Effector memory CD8-positive, alpha-beta T cell (primary cell): ENCODE results near the gene CRHR1.

Experiments used
- ATAC-seq: fragments of 150-1000 bp; cut with Tn5 transposase; replicated peaks from 2 replicates; pipeline ENCODE4 v1.10.0; 2021; ENCODE audit warnings: mild to moderate bottlenecking, moderate library complexity
- DNase-seq, 3 experiments: peaks; one replicate each; pipeline ENCODE4 v3.0.0; 2021
- H3K27ac Mint-ChIP-seq, 2 donors: one replicate each; pipeline ENCODE4 v1.8.0; 2022; ENCODE audit warnings: mild to moderate bottlenecking in 2 of 2, mixed read lengths in 2 of 2, moderate library complexity in 2 of 2
- H3K27me3 Mint-ChIP-seq, 2 donors: one replicate each; pipeline ENCODE4 v1.8.0; 2022; ENCODE audit warnings: mixed read lengths in 2 of 2
- H3K36me3 Mint-ChIP-seq: one replicate; pipeline ENCODE4 v1.8.0; 2022; ENCODE audit warnings: mild to moderate bottlenecking, moderate library complexity, mixed read lengths; ENCODE audit not compliant: insufficient read depth
- H3K4me1 Mint-ChIP-seq, 2 donors: one replicate each; pipeline ENCODE4 v1.8.0; 2022; ENCODE audit warnings: low read depth in 2 of 2, mixed read lengths in 2 of 2
- H3K4me3 Mint-ChIP-seq, 2 donors: one replicate each; pipeline ENCODE4 v1.8.0; 2022; ENCODE audit warnings: mild to moderate bottlenecking in 2 of 2, mixed read lengths in 2 of 2, moderate library complexity in 2 of 2
- H3K9me3 Mint-ChIP-seq, 2 donors: one replicate each; pipeline ENCODE4 v1.8.0; 2022; ENCODE audit warnings: mixed read lengths in 2 of 2

CRHR1 gene

GRCh38 chr17:45750779-45751440 is 33.2 kb upstream of the CRHR1 start:
- Mint-ChIP-seq H3K4me3 (no peak overlapping the region), H3K27me3 (peaks cover 51 to 90% of the 10 kb centered on the region in 2 donors), H3K4me1 (no peaks in the 10 kb centered on the region), H3K36me3 (no peaks in the 10 kb centered on the region), H3K9me3 (no peaks in the 10 kb centered on the region), H3K27ac (no peak overlapping the region)
- ATAC-seq: no peak
- DNase-seq: no peak

- Mint-ChIP-seq H3K9me3 (no peaks in the 10 kb centered on the region), H3K4me1 (no peaks in the 10 kb centered on the region), H3K27ac (no peak overlapping the region), H3K4me3 (no peak overlapping the region), H3K27me3 (peaks cover 50 to 90% of the 10 kb centered on the region in 2 donors), H3K36me3 (no peaks in the 10 kb centered on the region)
- ATAC-seq (no peak), DNase-seq (no peak)
Observed at GRCh38 chr17:45751466-45751865, 32.7 kb upstream of the CRHR1 start.

GRCh38 chr17:45752246-45752645 is 31.9 kb upstream of the CRHR1 start:
- DNase-seq: no peak
- Mint-ChIP-seq H3K4me3 (no peak overlapping the region), H3K27ac (no peak overlapping the region), H3K9me3 (no peaks in the 10 kb centered on the region), H3K4me1 (no peaks in the 10 kb centered on the region), H3K27me3 (peaks cover 50 to 93% of the 10 kb centered on the region in 2 donors), H3K36me3 (peaks cover 2% of the 10 kb centered on the region)
- ATAC-seq: no peak

GRCh38 chr17:45753645-45754225 is 30.4 kb upstream of the CRHR1 start:
- no peaks in the 10 kb centered on the region for H3K4me1 Mint-ChIP-seq
- H3K36me3 Mint-ChIP-seq: peaks cover 2% of the 10 kb centered on the region
- H3K9me3 Mint-ChIP-seq: no peaks in the 10 kb centered on the region
- DNase-seq: no peak
- H3K27me3 Mint-ChIP-seq: peaks cover 62 to 96% of the 10 kb centered on the region in 2 donors
- ATAC-seq: no peak
- no peak overlapping the region for H3K27ac Mint-ChIP-seq
- H3K4me3 Mint-ChIP-seq: no peak overlapping the region

- H3K27me3 Mint-ChIP-seq: peaks cover 56 to 83% of the 10 kb centered on the region in 2 donors
- no peak for DNase-seq
Observed at GRCh38 chr17:45755050-45755449, 29.1 kb upstream of the CRHR1 start.

GRCh38 chr17:45756266-45756991 is 27.7 kb upstream of the CRHR1 start:
- Mint-ChIP-seq H3K36me3 (peaks cover 2% of the 10 kb centered on the region), H3K4me1 (no peaks in the 10 kb centered on the region), H3K9me3 (no peaks in the 10 kb centered on the region), H3K27me3 (peaks cover 48 to 73% of the 10 kb centered on the region in 2 donors), H3K27ac (no peak overlapping the region), H3K4me3 (no peak overlapping the region)
- ATAC-seq: no peak
- no peak for DNase-seq

More at GRCh38 chr17:45755050-45755449, 29.1 kb upstream of the CRHR1 start:
- Mint-ChIP-seq H3K36me3 (peaks cover 2% of the 10 kb centered on the region), H3K27ac (no peak overlapping the region), H3K9me3 (no peaks in the 10 kb centered on the region), H3K4me1 (no peaks in the 10 kb centered on the region), H3K4me3 (no peak overlapping the region)
- ATAC-seq: no peak

- no peak for DNase-seq
- H3K4me3 Mint-ChIP-seq: no peak overlapping the region
Observed at GRCh38 chr17:45757431-45758218, 26.5 kb upstream of the CRHR1 start.

GRCh38 chr17:45758544-45758943 is 25.6 kb upstream of the CRHR1 start:
- no peak for ATAC-seq
- no peak for DNase-seq
- Mint-ChIP-seq H3K9me3 (no peaks in the 10 kb centered on the region), H3K4me1 (no peaks in the 10 kb centered on the region), H3K4me3 (no peak overlapping the region), H3K36me3 (peaks cover 5% of the 10 kb centered on the region), H3K27ac (no peak overlapping the region), H3K27me3 (peaks cover 41 to 73% of the 10 kb centered on the region in 2 donors)

More at GRCh38 chr17:45757431-45758218, 26.5 kb upstream of the CRHR1 start:
- no peak for ATAC-seq
- H3K27me3 Mint-ChIP-seq: peaks cover 43 to 73% of the 10 kb centered on the region in 2 donors
- H3K36me3 Mint-ChIP-seq: peaks cover 2% of the 10 kb centered on the region
- no peaks in the 10 kb centered on the region for H3K9me3 Mint-ChIP-seq
- H3K27ac Mint-ChIP-seq: no peak overlapping the region
- H3K4me1 Mint-ChIP-seq: no peaks in the 10 kb centered on the region

- Mint-ChIP-seq H3K9me3 (no peaks in the 10 kb centered on the region), H3K4me1 (no peaks in the 10 kb centered on the region), H3K36me3 (peaks cover 5% of the 10 kb centered on the region), H3K27me3 (peaks cover 50 to 73% of the 10 kb centered on the region in 2 donors), H3K4me3 (no peak overlapping the region), H3K27ac (no peak overlapping the region)
- no peak for ATAC-seq
- DNase-seq: no peak
Observed at GRCh38 chr17:45759761-45760160, 24.4 kb upstream of the CRHR1 start.

- DNase-seq (no peak), ATAC-seq (no peak)
- H3K9me3 Mint-ChIP-seq: no peaks in the 10 kb centered on the region
- H3K4me3 Mint-ChIP-seq: no peak overlapping the region
- H3K27ac Mint-ChIP-seq: no peak overlapping the region
- peaks cover 3% of the 10 kb centered on the region for H3K36me3 Mint-ChIP-seq
- H3K27me3 Mint-ChIP-seq: peaks cover 46 to 73% of the 10 kb centered on the region in 2 donors
- H3K4me1 Mint-ChIP-seq: no peaks in the 10 kb centered on the region
Observed at GRCh38 chr17:45761957-45762565, 22.1 kb upstream of the CRHR1 start.

GRCh38 chr17:45763182-45763581 is 20.9 kb upstream of the CRHR1 start:
- peaks cover 43 to 73% of the 10 kb centered on the region in 2 donors for H3K27me3 Mint-ChIP-seq
- no peak for DNase-seq
- H3K36me3 Mint-ChIP-seq: peaks cover 3% of the 10 kb centered on the region
- no peak for ATAC-seq
- no peak overlapping the region for H3K27ac Mint-ChIP-seq
- no peaks in the 10 kb centered on the region for H3K4me1 Mint-ChIP-seq
- no peak overlapping the region for H3K4me3 Mint-ChIP-seq
- H3K9me3 Mint-ChIP-seq: no peaks in the 10 kb centered on the region

- Mint-ChIP-seq H3K36me3 (peaks cover 3% of the 10 kb centered on the region), H3K9me3 (no peaks in the 10 kb centered on the region), H3K27ac (no peak overlapping the region), H3K27me3 (peaks cover 48 to 84% of the 10 kb centered on the region in 2 donors), H3K4me3 (no peak overlapping the region), H3K4me1 (no peaks in the 10 kb centered on the region)
- ATAC-seq (no peak), DNase-seq (no peak)
Observed at GRCh38 chr17:45764479-45764878, 19.6 kb upstream of the CRHR1 start.

GRCh38 chr17:45768000-45768399 is 16.1 kb upstream of the CRHR1 start:
- H3K27ac Mint-ChIP-seq: no peak overlapping the region
- DNase-seq: no peak
- H3K9me3 Mint-ChIP-seq: no peaks in the 10 kb centered on the region
- H3K36me3 Mint-ChIP-seq: peaks cover 3% of the 10 kb centered on the region
- H3K4me1 Mint-ChIP-seq: peaks cover 0 to 2% of the 10 kb centered on the region in 2 donors
- no peak overlapping the region for H3K4me3 Mint-ChIP-seq
- ATAC-seq: no peak
- peaks cover 70 to 90% of the 10 kb centered on the region in 2 donors for H3K27me3 Mint-ChIP-seq
